ENCODE results near the gene SNTN.

Gene SNTN

GRCh38 chr3:63670544-63670943, 18.1 kb downstream of the SNTN start:
- H2AFZ ChIP-seq (ENCODE audit: low read depth, low read length, severe bottlenecking): no peak overlapping the region
- H3K4me2 ChIP-seq (ENCODE audit: low read depth, low read length, poor library complexity, severe bottlenecking): no peak overlapping the region
- H3K9me2 ChIP-seq (replicated peaks; ENCODE audit: insufficient read depth, low read length): no peaks in the 10 kb centered on the region
- H3K9ac ChIP-seq (ENCODE audit: low read length): no peak overlapping the region
- H3K4me3 ChIP-seq (ENCODE audit: insufficient read depth, low read length, poor library complexity, severe bottlenecking): no peak overlapping the region
- no peaks in the 10 kb centered on the region for H3K79me2 ChIP-seq (ENCODE audit: insufficient read depth, low read length)
- no peaks in the 10 kb centered on the region for H3F3A ChIP-seq (ENCODE audit: insufficient read depth)
- H3K36me3 ChIP-seq (ENCODE audit: low read length): no peaks in the 10 kb centered on the region
- H4K20me1 ChIP-seq (ENCODE audit: low read depth, low read length): no peaks in the 10 kb centered on the region
- H3K9me3 ChIP-seq (ENCODE audit: insufficient read depth, low read length): no peaks in the 10 kb centered on the region
- no peak overlapping the region for H3K27ac ChIP-seq (ENCODE audit: low read depth, low read length)
- TF ChIP-seq CTCF (IDR thresholded peaks at IDR 0.05; ENCODE audit: insufficient read depth, low read length, poor library complexity, severe bottlenecking) (no peak), EZH2phosphoT487 (conservative IDR thresholded peaks at IDR 0.05; ENCODE audit: low read length) (no peak)
- H3K27me3 ChIP-seq (ENCODE audit: low read length): no peaks in the 10 kb centered on the region

- H3F3A ChIP-seq (ENCODE audit: insufficient read depth): no peaks in the 10 kb centered on the region
Measured at GRCh38 chr3:63673111-63673510, 20.6 kb downstream of the SNTN start.

GRCh38 chr3:63674586-63674985, 22.1 kb downstream of the SNTN start:
- H3K27ac ChIP-seq (ENCODE audit: low read depth, low read length): no peak overlapping the region
- no peaks in the 10 kb centered on the region for H4K20me1 ChIP-seq (ENCODE audit: low read depth, low read length)
- no peak for TF ChIP-seq CTCF (IDR thresholded peaks at IDR 0.05; ENCODE audit: insufficient read depth, low read length, poor library complexity, severe bottlenecking)
- TF ChIP-seq EZH2phosphoT487 (conservative IDR thresholded peaks at IDR 0.05; ENCODE audit: low read length): no peak
- H3K9ac ChIP-seq (ENCODE audit: low read length): no peak overlapping the region
- no peaks in the 10 kb centered on the region for H3K36me3 ChIP-seq (ENCODE audit: low read length)
- no peak overlapping the region for H3K4me2 ChIP-seq (ENCODE audit: low read depth, low read length, poor library complexity, severe bottlenecking)
- no peaks in the 10 kb centered on the region for H3K79me2 ChIP-seq (ENCODE audit: insufficient read depth, low read length)
- no peak overlapping the region for H3K4me3 ChIP-seq (ENCODE audit: insufficient read depth, low read length, poor library complexity, severe bottlenecking)
- H3K27me3 ChIP-seq (ENCODE audit: low read length): no peaks in the 10 kb centered on the region
- no peaks in the 10 kb centered on the region for H3K9me2 ChIP-seq (replicated peaks; ENCODE audit: insufficient read depth, low read length)
- no peaks in the 10 kb centered on the region for H3K9me3 ChIP-seq (ENCODE audit: insufficient read depth, low read length)
- H2AFZ ChIP-seq (ENCODE audit: low read depth, low read length, severe bottlenecking): no peak overlapping the region
- H3F3A ChIP-seq (ENCODE audit: insufficient read depth): no peaks in the 10 kb centered on the region

More at GRCh38 chr3:63673111-63673510, 20.6 kb downstream of the SNTN start:
- no peaks in the 10 kb centered on the region for H3K9me2 ChIP-seq (replicated peaks; ENCODE audit: insufficient read depth, low read length)
- no peaks in the 10 kb centered on the region for H3K27me3 ChIP-seq (ENCODE audit: low read length)
- H3K27ac ChIP-seq (ENCODE audit: low read depth, low read length): no peak overlapping the region
- H4K20me1 ChIP-seq (ENCODE audit: low read depth, low read length): no peaks in the 10 kb centered on the region
- H3K4me3 ChIP-seq (ENCODE audit: insufficient read depth, low read length, poor library complexity, severe bottlenecking): no peak overlapping the region
- no peaks in the 10 kb centered on the region for H3K36me3 ChIP-seq (ENCODE audit: low read length)
- no peaks in the 10 kb centered on the region for H3K79me2 ChIP-seq (ENCODE audit: insufficient read depth, low read length)
- no peak for TF ChIP-seq EZH2phosphoT487 (conservative IDR thresholded peaks at IDR 0.05; ENCODE audit: low read length)
- no peak for TF ChIP-seq CTCF (IDR thresholded peaks at IDR 0.05; ENCODE audit: insufficient read depth, low read length, poor library complexity, severe bottlenecking)
- no peak overlapping the region for H3K4me2 ChIP-seq (ENCODE audit: low read depth, low read length, poor library complexity, severe bottlenecking)
- no peaks in the 10 kb centered on the region for H3K9me3 ChIP-seq (ENCODE audit: insufficient read depth, low read length)
- no peak overlapping the region for H2AFZ ChIP-seq (ENCODE audit: low read depth, low read length, severe bottlenecking)
- H3K9ac ChIP-seq (ENCODE audit: low read length): no peak overlapping the region
